ENCODE measurements around the gene MAPK7. TPM values are rescaled to one million over a fixed set of nuclear protein-coding genes. Genes with fewer than 3 reads are reported as not detected.

MAPK7 gene
- total and polyA plus RNA-seq, 2 donors (not counting 3 experiments of a cell fraction or from before 2014, with no cell fraction given), result 16.8 to 30.7 TPM

DNA sequence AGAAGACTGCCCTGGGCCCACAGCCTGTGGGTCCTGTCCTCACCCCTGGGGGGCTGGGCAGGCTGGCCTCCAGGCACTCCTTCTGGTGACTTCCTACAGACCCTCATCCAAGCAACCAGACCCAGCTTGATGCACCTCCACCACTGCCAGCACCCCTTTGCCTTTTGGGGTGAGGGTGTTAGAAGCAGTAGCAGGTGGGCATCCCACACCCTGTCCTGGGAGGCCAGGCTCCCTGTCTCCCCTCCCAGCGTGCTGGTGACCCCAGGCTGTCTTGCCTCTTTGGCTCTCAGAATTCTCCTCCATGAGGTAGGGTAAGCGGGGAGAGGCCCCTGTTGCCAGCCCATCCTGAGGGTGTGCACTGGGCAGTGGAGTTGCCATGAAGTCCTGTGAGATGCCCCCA is 49.2 kb upstream of the MAPK7 start:
- dilution Hi-C loops (cut with MboI; ENCODE audit: extremely low pct_ligation_motif_present, low sequenced_read_pairs) (no loop called here), intact Hi-C loops (cut with micrococcal nuclease) (no loop called here)
- H3K79me2 ChIP-seq (ENCODE audit: control insufficient read depth, insufficient read depth, low read length), result no peaks in the 10 kb centered on the region
- H3K4me1 ChIP-seq (ENCODE audit: control insufficient read depth, extremely low read depth, insufficient read depth, low read length), result no peaks in the 10 kb centered on the region
- DNase-seq (ENCODE audit: low read depth, low spot score), result no peak
- peaks cover 0 to 10% of the 10 kb centered on the region in 2 experiments for H3K36me3 ChIP-seq (ENCODE audit: control insufficient read depth in 2 of 2, extremely low read depth in 1 of 2, insufficient read depth in 2 of 2, low read length in 2 of 2)
- H3K4me2 ChIP-seq (ENCODE audit: insufficient read depth, low read length), result no peak overlapping the region
- BruUV-seq (replicated peaks), result no TSS peak
- no peak for TF ChIP-seq MYC (IDR thresholded peaks at IDR 0.05; ENCODE audit: low read depth, low read length)
- TF ChIP-seq POLR2AphosphoS5 (IDR thresholded peaks at IDR 0.05; ENCODE audit: insufficient read depth, low read depth, low read length), result no peak
- TF ChIP-seq EZH2 (IDR thresholded peaks at IDR 0.05; ENCODE audit: borderline replicate concordance, low read depth, low read length, severe bottlenecking), result no peak
- TF ChIP-seq POLR2A (IDR thresholded peaks at IDR 0.05; ENCODE audit: low read depth, low read length), result no peak
- TF ChIP-seq JUN (IDR thresholded peaks at IDR 0.05; ENCODE audit: borderline replicate concordance, insufficient read depth, insufficient read length, low read depth), result no peak
- TF ChIP-seq GATA2 (IDR thresholded peaks at IDR 0.05; ENCODE audit: insufficient read depth, insufficient read length, low read depth, low read length), result no peak
- TF ChIP-seq FOS (IDR thresholded peaks at IDR 0.05; ENCODE audit: borderline replicate concordance, insufficient read depth, low read length), result no peak
- TF ChIP-seq, protein P1, sequence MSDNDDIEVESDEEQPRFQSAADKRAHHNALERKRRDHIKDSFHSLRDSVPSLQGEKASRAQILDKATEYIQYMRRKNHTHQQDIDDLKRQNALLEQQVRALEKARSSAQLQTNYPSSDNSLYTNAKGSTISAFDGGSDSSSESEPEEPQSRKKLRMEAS (IDR thresholded peaks at IDR 0.05; ENCODE audit: insufficient read depth, insufficient read length), result no peak
- TF ChIP-seq, protein P2, sequence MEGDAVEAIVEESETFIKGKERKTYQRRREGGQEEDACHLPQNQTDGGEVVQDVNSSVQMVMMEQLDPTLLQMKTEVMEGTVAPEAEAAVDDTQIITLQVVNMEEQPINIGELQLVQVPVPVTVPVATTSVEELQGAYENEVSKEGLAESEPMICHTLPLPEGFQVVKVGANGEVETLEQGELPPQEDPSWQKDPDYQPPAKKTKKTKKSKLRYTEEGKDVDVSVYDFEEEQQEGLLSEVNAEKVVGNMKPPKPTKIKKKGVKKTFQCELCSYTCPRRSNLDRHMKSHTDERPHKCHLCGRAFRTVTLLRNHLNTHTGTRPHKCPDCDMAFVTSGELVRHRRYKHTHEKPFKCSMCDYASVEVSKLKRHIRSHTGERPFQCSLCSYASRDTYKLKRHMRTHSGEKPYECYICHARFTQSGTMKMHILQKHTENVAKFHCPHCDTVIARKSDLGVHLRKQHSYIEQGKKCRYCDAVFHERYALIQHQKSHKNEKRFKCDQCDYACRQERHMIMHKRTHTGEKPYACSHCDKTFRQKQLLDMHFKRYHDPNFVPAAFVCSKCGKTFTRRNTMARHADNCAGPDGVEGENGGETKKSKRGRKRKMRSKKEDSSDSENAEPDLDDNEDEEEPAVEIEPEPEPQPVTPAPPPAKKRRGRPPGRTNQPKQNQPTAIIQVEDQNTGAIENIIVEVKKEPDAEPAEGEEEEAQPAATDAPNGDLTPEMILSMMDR (IDR thresholded peaks at IDR 0.05; ENCODE audit: extremely low read depth in 1 of 2, insufficient read depth in 1 of 2, low read depth in 1 of 2, low read length in 2 of 2), result no peak
- H3K27me3 ChIP-seq (ENCODE audit: control insufficient read depth in 2 of 2, insufficient read depth in 2 of 2, low read length in 2 of 2), result no peaks in the 10 kb centered on the region
- ChIA-PET POLR2A (no interaction called here), CTCF (interaction anchor here (1.1 to 1.4 kb wide), 4 partner anchors 9 to 50 kb away, joined by 3 to 4 read pairs (median 3); no protein-coding TSS in a partner anchor)
- no peak overlapping the region for H3K9ac ChIP-seq (replicated peaks; ENCODE audit: extremely low read depth, insufficient read depth, low read length)
- H2AFZ ChIP-seq (ENCODE audit: low read depth, low read length), result no peak overlapping the region
- H3K9me3 ChIP-seq (replicated peaks; ENCODE audit: control insufficient read depth, insufficient read depth, low read length), result no peaks in the 10 kb centered on the region
- FAIRE-seq, result no peak
- H4K20me1 ChIP-seq (replicated peaks; ENCODE audit: control insufficient read depth, extremely low read depth, insufficient read depth, low read length), result no peaks in the 10 kb centered on the region
- no peak overlapping the region for H3K4me3 ChIP-seq (replicated peaks in 1 of 3; ENCODE audit: insufficient read depth in 1 of 3, low read depth in 1 of 3, low read length in 3 of 3)
- no peak overlapping the region for H3K27ac ChIP-seq (ENCODE audit: insufficient read depth, low read depth, low read length)
- no peaks in the 10 kb centered on the region for H3K9me1 ChIP-seq (replicated peaks; ENCODE audit: control insufficient read depth, extremely low read depth, insufficient read depth, low read length)

Measured in endothelial cell of umbilical vein (primary cell).